Type B pancreatic cell (in vitro differentiated cells): ENCODE measurements around the gene UBALD1. TPM values are rescaled to one million over a fixed set of nuclear protein-coding genes. Genes with fewer than 3 reads are reported as not detected.

Experiments used
- DNase-seq: peaks from one replicate; pipeline ENCODE4 v3.0.0; 2021; ENCODE audit warnings: mixed read lengths; ENCODE audit not compliant: unreplicated experiment; ENCODE audit errors: extremely low spot score
- H3K27ac Mint-ChIP-seq: 2 replicates; pipeline ENCODE4 v1.8.0; 2021; ENCODE audit warnings: mild to moderate bottlenecking, mixed read lengths
- H3K27me3 Mint-ChIP-seq: 2 replicates; pipeline ENCODE4 v1.8.0; 2021; ENCODE audit warnings: mixed read lengths
- H3K36me3 Mint-ChIP-seq: 2 replicates; pipeline ENCODE4 v1.8.0; 2021; ENCODE audit warnings: mixed read lengths
- H3K4me1 Mint-ChIP-seq: one replicate; pipeline ENCODE4 v1.8.0; 2021; ENCODE audit warnings: mixed read lengths; ENCODE audit not compliant: unreplicated experiment
- H3K4me3 Mint-ChIP-seq: 2 replicates; pipeline ENCODE4 v1.8.0; 2021; ENCODE audit warnings: mild to moderate bottlenecking, mixed read lengths
- H3K9me3 Mint-ChIP-seq: 2 replicates; pipeline ENCODE4 v1.8.0; 2021; ENCODE audit warnings: mixed read lengths
- CTCF ChIP-seq: fragments of 200-600 bp; sonication (generic); conservative IDR thresholded peaks from 2 replicates; pipeline ENCODE4 v1.5.0; 2021; ENCODE audit warnings: antibody characterized with exemption, mild to moderate bottlenecking
- total RNA-seq: library from RNA; stranded (reverse); gene quantifications from 2 replicates; pipeline ENCODE4 v1.2.1, GENCODE V29; 2021; ENCODE audit warnings: low replicate concordance

Gene UBALD1
- total RNA-seq, 1 donor from 2014 or later: 49.2 TPM

GRCh38 chr16:4607841-4608703 is 6.6 kb downstream of the UBALD1 start:
- no peaks in the 10 kb centered on the region for H3K4me1 Mint-ChIP-seq
- H3K36me3 Mint-ChIP-seq: peaks cover 4% of the 10 kb centered on the region
- H3K27ac Mint-ChIP-seq: peak overlapping the region; percentile 16
- no peak for DNase-seq
- H3K27me3 Mint-ChIP-seq: no peaks in the 10 kb centered on the region
- no peak overlapping the region for H3K4me3 Mint-ChIP-seq
- no peaks in the 10 kb centered on the region for H3K9me3 Mint-ChIP-seq
- TF ChIP-seq CTCF: no peak

- H3K27ac Mint-ChIP-seq: peak overlapping the region; percentile 88
- H3K4me3 Mint-ChIP-seq: peak overlapping the region; percentile 25
- peaks cover 3% of the 10 kb centered on the region for H3K4me1 Mint-ChIP-seq
- H3K9me3 Mint-ChIP-seq: no peaks in the 10 kb centered on the region
- no peaks in the 10 kb centered on the region for H3K27me3 Mint-ChIP-seq
- no peak for TF ChIP-seq CTCF
- no peak for DNase-seq
- peaks cover 4% of the 10 kb centered on the region for H3K36me3 Mint-ChIP-seq
Measured at GRCh38 chr16:4606354-4606753, 8.3 kb downstream of the UBALD1 start.

GRCh38 chr16:4604401-4604800 is 10.3 kb downstream of the UBALD1 start:
- TF ChIP-seq CTCF: no peak
- Mint-ChIP-seq H3K4me1 (peaks cover 4% of the 10 kb centered on the region), H3K9me3 (no peaks in the 10 kb centered on the region), H3K36me3 (peaks cover 4% of the 10 kb centered on the region), H3K27ac (peak overlapping the region; percentile 66), H3K27me3 (no peaks in the 10 kb centered on the region), H3K4me3 (no peak overlapping the region)
- DNase-seq: no peak

- Mint-ChIP-seq H3K9me3 (no peaks in the 10 kb centered on the region), H3K36me3 (peaks cover 4% of the 10 kb centered on the region), H3K27ac (peak overlapping the region; percentile 56), H3K27me3 (no peaks in the 10 kb centered on the region), H3K4me1 (peaks cover 4% of the 10 kb centered on the region), H3K4me3 (no peak overlapping the region)
- no peak for TF ChIP-seq CTCF
- no peak for DNase-seq
Measured at GRCh38 chr16:4603624-4604170, 11.0 kb downstream of the UBALD1 start.

GRCh38 chr16:4602331-4602730 is 12.4 kb downstream of the UBALD1 start:
- no peaks in the 10 kb centered on the region for H3K27me3 Mint-ChIP-seq
- no peak for TF ChIP-seq CTCF
- no peaks in the 10 kb centered on the region for H3K9me3 Mint-ChIP-seq
- H3K4me1 Mint-ChIP-seq: peaks cover 4% of the 10 kb centered on the region
- DNase-seq: no peak
- H3K4me3 Mint-ChIP-seq: no peak overlapping the region
- H3K36me3 Mint-ChIP-seq: peaks cover 4% of the 10 kb centered on the region
- no peak overlapping the region for H3K27ac Mint-ChIP-seq
